Neuronal stem cell (in vitro differentiated cells): ENCODE results near the gene BEAN1.
"Not testable (repeated sequence)": the region's sequence is repeated elsewhere in the genome, so short reads cannot be mapped to it uniquely, and the experiment has no call there.

Experiments
- DNase-seq: peaks from one replicate; pipeline ENCODE4 v3.0.0-alpha.2; 2013; ENCODE audit warnings: low spot score
- H2AFZ ChIP-seq: one replicate; pipeline ENCODE4 v1.6.1; 2013; ENCODE audit warnings: mild to moderate bottlenecking, low read length, inconsistent platforms
- H2AK5ac ChIP-seq: 2 replicates; pipeline ENCODE4 v1.6.1; 2013; ENCODE audit warnings: low read depth, mild to moderate bottlenecking, inconsistent platforms, low read length, moderate library complexity, mixed read lengths
- H2BK120ac ChIP-seq: 2 replicates; pipeline ENCODE4 v1.6.1; 2013; ENCODE audit warnings: low read depth, mild to moderate bottlenecking, inconsistent platforms, low read length, moderate library complexity, mixed read lengths
- H2BK12ac ChIP-seq: one replicate; pipeline ENCODE4 v1.6.1; 2013; ENCODE audit warnings: low read length, inconsistent platforms
- H2BK15ac ChIP-seq: 2 replicates; pipeline ENCODE4 v1.6.1; 2013; ENCODE audit warnings: mild to moderate bottlenecking, low read length, inconsistent platforms, mixed read lengths
- H2BK5ac ChIP-seq: one replicate; pipeline ENCODE4 v1.6.1; 2013; ENCODE audit warnings: inconsistent platforms, mild to moderate bottlenecking, low read length, moderate library complexity
- H3K14ac ChIP-seq: one replicate; pipeline ENCODE4 v1.6.1; 2013; ENCODE audit warnings: low read length, inconsistent platforms
- H3K18ac ChIP-seq: 2 replicates; pipeline ENCODE4 v1.6.1; 2013; ENCODE audit warnings: low read length, inconsistent platforms
- H3K23ac ChIP-seq: 2 replicates; pipeline ENCODE4 v1.6.1; 2013; ENCODE audit warnings: low read depth, mild to moderate bottlenecking, mixed read lengths, low read length, inconsistent platforms; ENCODE audit not compliant: poor library complexity
- H3K27ac ChIP-seq: replicated peaks from 3 replicates; pipeline ENCODE4 v1.5.1; 2013; ENCODE audit warnings: low read length, inconsistent platforms
- H3K27me3 ChIP-seq, 3 experiments: 2 replicates each; pipeline ENCODE4 v1.6.1; 2013; ENCODE audit warnings: low read length in 3 of 3, mild to moderate bottlenecking in 2 of 3, inconsistent platforms in 1 of 3, low read depth in 1 of 3, mixed read lengths in 1 of 3, moderate library complexity in 1 of 3; ENCODE audit not compliant: control insufficient read depth in 3 of 3, insufficient read depth in 3 of 3
- H3K36me3 ChIP-seq, 2 donors: replicated peaks in 1 of 2; 2 replicates each; pipeline ENCODE4 v1.6.1; 2013; ENCODE audit warnings: low read length in 2 of 2; ENCODE audit not compliant: control insufficient read depth in 2 of 2, insufficient read depth in 2 of 2
- H3K4ac ChIP-seq: 2 replicates; pipeline ENCODE4 v1.6.1; 2013; ENCODE audit warnings: inconsistent platforms, mild to moderate bottlenecking, low read length, moderate library complexity
- H3K4me1 ChIP-seq, 2 donors: 1 replicate in 1 of 2; 2 replicates in 1 of 2; pipeline ENCODE4 v1.6.1; 2013; ENCODE audit warnings: low read length in 2 of 2, low read depth in 1 of 2; ENCODE audit not compliant: control insufficient read depth in 2 of 2, insufficient read depth in 1 of 2
- H3K4me2 ChIP-seq: one replicate; pipeline ENCODE4 v1.6.1; 2013; ENCODE audit warnings: mild to moderate bottlenecking, low read length, inconsistent platforms; ENCODE audit not compliant: insufficient read depth, poor library complexity, severe bottlenecking
- H3K4me3 ChIP-seq, 2 donors: 2 replicates each; pipeline ENCODE4 v1.5.1; 2013; ENCODE audit warnings: low read length in 2 of 2, mild to moderate bottlenecking in 2 of 2, inconsistent platforms in 1 of 2, moderate library complexity in 1 of 2
- H3K79me1 ChIP-seq: one replicate; pipeline ENCODE4 v1.6.1; 2013; ENCODE audit warnings: low read depth, mild to moderate bottlenecking, inconsistent platforms, low read length, moderate library complexity
- H3K9ac ChIP-seq: one replicate; pipeline ENCODE4 v1.6.1; 2013; ENCODE audit warnings: mild to moderate bottlenecking, low read depth, low read length, inconsistent platforms; ENCODE audit not compliant: poor library complexity
- H3K9me3 ChIP-seq, 2 donors: replicated peaks in 1 of 2; 2 replicates each; pipeline versions ENCODE3 to v1.6.1; 2013; ENCODE audit warnings: low read length in 2 of 2, mild to moderate bottlenecking in 2 of 2, inconsistent platforms in 1 of 2, low read depth in 1 of 2, mixed read lengths in 1 of 2, moderate library complexity in 1 of 2; ENCODE audit not compliant: control insufficient read depth in 2 of 2, insufficient read depth in 1 of 2
- H4K8ac ChIP-seq: one replicate; pipeline ENCODE4 v1.6.1; 2013; ENCODE audit warnings: low read depth, mild to moderate bottlenecking, inconsistent platforms, low read length, moderate library complexity
- H4K91ac ChIP-seq: one replicate; pipeline ENCODE4 v1.6.1; 2013; ENCODE audit warnings: low read length, low read depth, mild to moderate bottlenecking, inconsistent platforms; ENCODE audit not compliant: poor library complexity
- WGBS, 2 donors: extraction: QIAGEN DNeasy Blood & Tissue Kit; methylation state at CpG; one replicate each; pipeline ENCODE4 v1.1.7; 2013; ENCODE audit warnings: missing lambda C conversion rate in 2 of 2, mixed read lengths in 1 of 2; ENCODE audit not compliant: insufficient read length in 2 of 2, insufficient replicate concordance in 1 of 2; ENCODE audit errors: extremely low coverage in 2 of 2; 5-methylcytosine and 5-hydroxymethylcytosine counted together

The BEAN1 gene

DNA sequence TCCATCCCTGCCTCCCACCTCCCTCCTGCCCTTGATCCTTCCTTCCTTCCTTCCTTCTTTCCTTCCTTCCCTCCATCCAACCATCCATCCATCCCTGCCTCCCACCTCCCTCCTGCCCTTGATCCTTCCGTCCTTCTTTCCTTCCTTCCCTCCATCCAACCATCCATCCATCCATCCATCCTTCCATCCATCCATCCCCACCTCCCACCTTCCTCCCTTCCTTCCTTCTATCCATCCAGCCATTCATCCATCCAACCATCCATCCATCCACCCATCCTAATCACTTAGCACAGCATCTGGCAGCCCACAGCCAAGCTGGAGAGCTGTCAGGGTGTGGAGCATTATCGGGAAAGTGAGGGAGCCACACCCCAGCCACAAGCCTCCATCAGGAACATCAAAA, 68.3 kb downstream of the BEAN1 start:
- no peak overlapping the region for H2BK120ac ChIP-seq
- H3K27me3 ChIP-seq = no peaks in the 10 kb centered on the region
- no peak overlapping the region for H3K9ac ChIP-seq
- H3K4me3 ChIP-seq = no peak overlapping the region
- H4K8ac ChIP-seq = no peak overlapping the region
- peaks cover 0 to 2% of the 10 kb centered on the region in 2 donors for H3K9me3 ChIP-seq
- DNase-seq = no peak
- 100% methylated on average over 1 of the region's 2 CpGs; no CpG with 5 or more reads in 1 of the 2 donors for WGBS, 2 donors
- no peaks in the 10 kb centered on the region for H3K79me1 ChIP-seq
- H2BK15ac ChIP-seq = no peak overlapping the region
- H3K4ac ChIP-seq = no peak overlapping the region
- H3K18ac ChIP-seq = no peak overlapping the region
- H3K14ac ChIP-seq = no peak overlapping the region
- H2BK12ac ChIP-seq = no peak overlapping the region
- no peak overlapping the region for H3K4me2 ChIP-seq
- H2AFZ ChIP-seq = no peak overlapping the region
- no peak overlapping the region for H2AK5ac ChIP-seq
- no peaks in the 10 kb centered on the region for H3K4me1 ChIP-seq
- no peak overlapping the region for H3K23ac ChIP-seq
- no peak overlapping the region for H4K91ac ChIP-seq
- H2BK5ac ChIP-seq = no peak overlapping the region
- no peak overlapping the region for H3K27ac ChIP-seq
- H3K36me3 ChIP-seq = no peaks in the 10 kb centered on the region

DNA sequence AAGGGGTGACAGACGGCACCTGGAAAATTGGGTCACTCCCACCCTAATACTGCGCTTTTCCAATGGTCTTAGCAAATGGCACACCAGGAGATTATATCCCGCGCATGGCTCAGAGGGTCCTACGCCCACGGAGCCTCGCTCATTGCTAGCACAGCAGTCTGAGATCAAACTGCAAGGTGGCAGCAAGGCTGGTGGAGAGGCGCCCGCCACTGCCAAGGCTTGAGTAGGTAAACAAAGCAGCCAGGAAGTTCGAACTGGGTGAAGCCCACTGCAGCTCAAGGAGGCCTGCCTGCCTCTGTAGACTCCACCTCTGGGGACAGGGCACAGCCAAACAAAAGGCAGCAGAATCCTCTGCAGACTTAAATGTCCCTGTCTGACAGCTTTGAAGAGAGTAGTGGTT, 69.1 kb downstream of the BEAN1 start:
- not testable (repeated sequence) for H3K4ac ChIP-seq

DNA sequence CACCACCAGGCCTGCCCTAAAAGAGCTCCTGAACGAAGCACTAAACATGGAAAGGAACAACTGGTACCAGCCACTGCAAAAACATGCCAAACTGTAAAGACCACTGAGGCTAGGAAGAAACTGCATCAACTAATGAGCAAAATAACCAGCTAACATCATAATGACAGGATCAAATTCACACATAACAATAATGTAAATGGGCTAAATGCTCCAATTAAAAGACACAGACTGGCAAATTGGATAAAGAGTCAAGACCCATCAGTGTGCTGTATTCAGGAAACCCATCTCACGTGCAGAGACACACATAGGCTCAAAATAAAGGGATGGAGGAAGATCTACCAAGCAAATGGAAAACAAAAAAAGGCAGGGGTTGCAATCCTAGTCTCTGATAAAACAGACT, 70.8 kb downstream of the BEAN1 start:
- not testable (repeated sequence) for H3K14ac ChIP-seq, H2BK120ac ChIP-seq, H3K27me3 ChIP-seq, H3K4ac ChIP-seq, H3K23ac ChIP-seq, H4K8ac ChIP-seq, H2AFZ ChIP-seq, H4K91ac ChIP-seq, H3K9ac ChIP-seq, H3K4me3 ChIP-seq, H2BK12ac ChIP-seq, H3K4me2 ChIP-seq, H3K36me3 ChIP-seq, H3K27ac ChIP-seq, H3K9me3 ChIP-seq, DNase-seq, H3K4me1 ChIP-seq, H3K18ac ChIP-seq, H2AK5ac ChIP-seq, H2BK15ac ChIP-seq, H2BK5ac ChIP-seq, H3K79me1 ChIP-seq
- WGBS, 2 donors = no CpG with 5 or more reads among the region's 2 CpGs

More for the DNA sequence above, 69.1 kb downstream of the BEAN1 start:
- not testable (repeated sequence) for H2AK5ac ChIP-seq, H3K9me3 ChIP-seq, H3K9ac ChIP-seq, H3K23ac ChIP-seq, H2BK120ac ChIP-seq, H2BK15ac ChIP-seq, H3K79me1 ChIP-seq, H2AFZ ChIP-seq, H4K91ac ChIP-seq, DNase-seq, H3K18ac ChIP-seq, H3K4me2 ChIP-seq, H3K4me1 ChIP-seq, H2BK5ac ChIP-seq, H4K8ac ChIP-seq, H3K27ac ChIP-seq, H3K14ac ChIP-seq, H3K27me3 ChIP-seq, H2BK12ac ChIP-seq, H3K36me3 ChIP-seq, H3K4me3 ChIP-seq
- WGBS, 2 donors = no CpG with 5 or more reads among the region's 10 CpGs

DNA sequence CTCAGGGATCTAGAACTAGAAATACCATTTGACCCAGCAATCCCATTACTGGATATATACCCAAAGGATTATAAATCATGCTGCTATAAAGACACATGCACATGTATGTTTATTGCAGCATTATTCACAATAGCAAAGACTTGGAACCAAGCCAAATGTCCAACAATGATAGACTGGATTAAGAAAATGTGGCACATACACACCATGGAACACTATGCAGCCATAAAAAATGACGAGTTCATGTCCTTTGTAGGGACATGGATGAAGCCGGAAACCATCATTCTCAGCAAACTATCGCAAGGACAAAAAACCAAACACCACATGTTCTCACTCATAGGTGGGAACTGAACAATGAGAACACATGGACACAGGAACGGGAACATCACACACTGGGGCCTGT, 74.5 kb downstream of the BEAN1 start:
- not testable (repeated sequence) for H3K27ac ChIP-seq, DNase-seq, H3K14ac ChIP-seq, H3K9ac ChIP-seq, H3K4ac ChIP-seq, H3K27me3 ChIP-seq, H3K4me3 ChIP-seq, H3K9me3 ChIP-seq, H2BK12ac ChIP-seq, H2AK5ac ChIP-seq, H4K8ac ChIP-seq, H2BK5ac ChIP-seq, H2BK15ac ChIP-seq, H3K23ac ChIP-seq, H3K36me3 ChIP-seq, H2BK120ac ChIP-seq, H2AFZ ChIP-seq, H3K4me1 ChIP-seq, H4K91ac ChIP-seq, H3K18ac ChIP-seq, H3K79me1 ChIP-seq, H3K4me2 ChIP-seq
- no CpG with 5 or more reads among the region's 4 CpGs for WGBS, 2 donors
